HG02938 (cell line): ENCODE data around the gene TMEM198.

Source experiments
- ATAC-seq: cut with Tn5 transposase; IDR thresholded peaks from one replicate; pipeline ENCODE4 v1.9.1; 2021; ENCODE audit warnings: mild to moderate bottlenecking, moderate library complexity; ENCODE audit not compliant: unreplicated experiment

TMEM198 gene

DNA sequence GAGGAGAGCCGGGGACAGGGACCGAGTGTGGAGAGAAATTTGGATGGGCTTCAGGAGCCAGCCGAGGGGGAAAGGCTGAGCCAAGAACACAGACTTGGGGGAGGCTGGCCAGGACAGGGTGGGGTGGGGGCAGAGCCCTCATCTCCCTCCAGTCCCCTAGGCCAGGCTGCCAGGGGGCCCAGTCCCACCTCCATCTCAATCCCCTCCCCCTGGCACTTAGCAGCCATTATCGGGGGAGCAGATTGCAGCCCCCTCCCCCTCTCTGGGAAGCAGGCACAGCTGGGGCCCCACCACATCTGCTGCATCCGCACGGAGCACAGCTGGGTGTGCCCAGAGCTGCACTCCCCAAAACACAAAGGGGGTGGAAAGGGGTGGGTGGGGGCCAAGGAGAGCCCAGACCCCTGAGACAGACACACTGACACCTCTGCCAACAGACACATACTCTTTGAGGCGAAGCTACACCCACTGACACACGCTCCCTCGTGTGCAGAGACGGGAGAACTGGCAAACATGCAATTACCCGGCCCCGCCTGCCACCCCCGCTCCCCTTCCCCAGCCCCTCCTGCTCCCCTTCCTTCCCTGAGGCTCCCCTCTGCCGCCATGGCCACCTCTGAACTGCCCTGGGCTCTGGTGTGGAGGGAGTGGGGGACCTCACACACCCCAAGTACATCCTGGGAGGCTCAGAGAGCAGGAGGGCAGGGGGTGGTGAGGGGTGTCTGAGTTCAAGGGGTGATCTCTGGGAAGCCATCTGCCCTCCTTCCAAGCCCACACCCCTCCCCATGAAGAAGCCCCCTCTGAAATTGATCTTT, 34.7 kb upstream of the TMEM198 start:
- peak; percentile 12 for ATAC-seq

DNA sequence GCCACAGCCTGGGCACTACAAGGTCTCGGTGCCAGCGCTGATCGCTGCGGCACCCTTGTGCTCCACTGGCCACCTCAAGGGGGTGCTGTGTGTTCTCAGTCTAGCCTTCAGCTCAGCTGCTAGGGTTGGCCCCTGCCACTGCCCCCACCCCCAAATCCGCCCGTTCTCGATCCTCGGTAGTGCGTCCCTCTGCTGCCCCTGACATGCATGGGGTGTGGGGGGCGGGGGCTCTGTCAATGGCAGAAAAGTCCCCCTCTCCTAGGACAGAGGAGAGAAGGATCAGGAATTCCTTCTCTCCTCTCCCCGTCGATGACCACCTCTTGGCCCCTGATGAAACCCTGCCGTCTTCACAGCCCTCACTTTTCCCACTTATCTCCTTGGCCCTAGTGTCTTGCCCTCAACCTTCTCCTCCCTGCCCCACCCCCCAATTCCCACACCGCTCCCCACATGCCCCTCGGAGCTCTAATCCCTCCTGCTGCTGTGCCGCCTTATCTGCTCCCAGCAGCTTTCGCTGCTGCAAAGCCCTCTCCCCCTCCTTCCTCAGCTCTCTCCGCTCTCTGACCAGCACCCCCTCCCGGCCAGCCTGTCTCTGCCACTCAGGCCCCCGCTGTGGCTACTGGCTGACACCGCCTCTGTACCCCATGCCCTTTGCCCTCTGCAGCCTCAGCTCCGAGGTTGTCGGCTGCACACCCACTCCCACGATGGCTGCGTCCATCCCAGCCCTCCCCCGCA, 33.9 kb upstream of the TMEM198 start:
- ATAC-seq, result peak; percentile 71

DNA sequence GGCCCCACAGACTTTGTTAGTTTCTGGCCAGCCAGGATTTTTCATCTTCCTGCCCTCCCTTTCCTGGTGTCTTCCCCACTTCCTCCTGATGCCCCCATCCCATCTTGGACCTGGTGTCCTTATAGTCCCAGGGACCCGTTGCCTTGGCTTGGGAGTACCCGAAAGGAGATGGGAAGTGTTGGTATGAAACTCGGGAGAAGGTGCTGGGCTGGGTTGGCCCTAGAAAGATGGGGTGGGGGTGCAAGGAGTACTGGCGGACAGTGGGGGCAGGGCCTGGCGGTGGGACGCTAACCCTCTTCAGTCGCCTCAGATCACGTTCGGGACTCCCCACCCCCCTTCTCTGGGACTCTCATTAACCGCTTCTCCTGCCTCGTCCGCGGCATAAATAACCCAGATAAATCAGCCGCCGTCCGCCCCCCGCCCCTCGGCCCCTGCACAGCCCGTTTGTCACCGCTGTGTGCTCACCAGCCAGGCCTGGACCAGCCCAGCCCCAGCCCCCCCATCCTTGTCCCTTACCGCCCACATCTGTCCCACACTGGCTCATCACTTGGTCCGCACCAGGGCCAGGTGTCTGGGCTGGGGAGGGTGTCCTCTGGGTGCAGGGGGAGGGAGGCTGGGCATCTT, 33.2 kb upstream of the TMEM198 start:
- no peak for ATAC-seq

DNA sequence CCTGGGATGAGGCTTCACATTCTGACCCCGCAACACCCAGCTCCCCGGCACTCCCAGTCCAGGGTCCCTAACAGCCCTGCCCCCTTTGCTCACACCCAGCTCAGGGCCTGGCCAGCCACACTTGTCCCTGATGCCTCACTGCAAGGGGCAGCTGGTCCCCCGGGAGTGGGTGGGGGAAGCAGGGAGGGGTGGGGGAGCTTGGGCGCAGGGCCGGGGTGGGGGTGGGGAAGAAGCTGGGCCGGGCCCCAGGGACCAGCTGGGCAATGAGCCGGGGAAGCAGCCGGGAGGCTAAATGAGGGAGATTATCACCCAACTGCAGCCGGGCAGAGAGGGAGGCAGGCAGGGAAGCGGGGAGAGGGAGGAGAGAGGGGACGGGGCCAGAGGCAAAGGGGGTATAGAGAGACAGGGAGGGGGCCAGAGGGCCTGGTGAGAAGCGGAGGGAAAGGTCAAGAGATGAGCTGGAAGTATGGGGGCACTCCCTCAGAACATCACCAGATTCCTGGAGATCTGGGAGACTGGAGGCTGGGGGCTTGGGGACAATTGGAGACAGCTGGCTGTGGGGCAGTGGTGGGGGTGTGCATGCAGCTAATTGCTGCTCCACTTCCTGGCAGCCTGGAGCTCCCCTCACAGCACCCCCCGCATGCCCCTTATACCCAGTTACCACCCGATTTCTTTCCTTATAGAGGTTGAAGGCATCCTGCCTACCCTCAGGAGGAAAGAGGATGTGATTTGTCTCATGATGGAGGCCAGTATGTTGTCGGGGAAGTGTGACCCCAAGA, 32.1 kb upstream of the TMEM198 start:
- ATAC-seq, result no peak

DNA sequence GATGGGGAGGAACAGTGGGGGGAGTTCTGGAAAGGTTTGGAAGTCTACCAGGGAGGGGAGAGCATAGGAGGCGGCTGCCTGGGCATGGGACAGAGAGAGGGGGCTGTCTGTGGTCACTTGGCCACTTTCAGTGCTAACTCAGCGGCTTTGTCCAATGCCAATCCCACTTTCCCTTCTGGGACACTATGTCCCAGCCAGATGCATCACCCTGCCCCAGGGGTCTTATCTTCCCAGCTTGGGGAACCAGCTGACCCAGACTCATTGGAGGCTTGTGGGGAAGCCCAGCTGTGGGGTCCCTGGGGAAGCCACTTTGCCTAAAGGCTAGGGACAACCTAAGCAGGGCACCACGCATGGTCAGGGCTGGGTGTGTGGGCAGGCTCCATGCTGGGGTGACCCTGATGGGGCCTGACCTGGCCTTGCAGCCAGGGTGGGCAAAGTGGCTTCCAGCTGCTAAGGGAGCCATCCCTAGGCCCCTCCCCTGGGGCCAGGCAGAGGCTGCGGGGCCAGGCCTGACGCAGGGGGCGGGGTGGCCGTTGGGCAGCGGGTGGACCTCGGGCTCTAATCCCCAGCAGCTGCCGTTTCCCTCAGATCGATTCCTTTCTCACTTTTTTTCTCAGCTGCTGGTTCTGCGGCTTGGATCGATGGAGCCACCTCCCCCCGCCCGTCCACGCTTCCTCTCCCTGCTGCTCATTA, 31.2 kb upstream of the TMEM198 start:
- no peak for ATAC-seq

DNA sequence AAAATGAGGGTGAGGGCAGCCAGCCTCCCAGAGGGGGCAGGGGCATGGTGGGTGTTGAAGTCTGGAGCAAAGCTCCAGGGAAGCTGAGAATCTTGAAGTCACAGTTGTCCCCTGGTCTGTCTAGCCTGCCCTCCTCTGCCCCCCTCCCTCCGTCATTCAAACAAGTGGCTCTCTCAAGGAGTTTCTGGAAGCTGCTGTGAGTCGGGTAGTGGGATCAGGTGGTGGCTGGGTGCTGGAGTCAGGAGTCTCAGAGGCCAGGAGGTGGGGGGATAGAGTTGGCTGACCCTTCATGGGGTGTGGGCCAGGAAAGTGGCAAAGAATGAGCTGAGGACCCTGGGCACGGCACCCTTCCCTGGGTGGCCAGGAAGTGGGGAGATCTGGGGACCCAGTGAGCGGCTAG, 30.0 kb upstream of the TMEM198 start:
- ATAC-seq, result no peak

DNA sequence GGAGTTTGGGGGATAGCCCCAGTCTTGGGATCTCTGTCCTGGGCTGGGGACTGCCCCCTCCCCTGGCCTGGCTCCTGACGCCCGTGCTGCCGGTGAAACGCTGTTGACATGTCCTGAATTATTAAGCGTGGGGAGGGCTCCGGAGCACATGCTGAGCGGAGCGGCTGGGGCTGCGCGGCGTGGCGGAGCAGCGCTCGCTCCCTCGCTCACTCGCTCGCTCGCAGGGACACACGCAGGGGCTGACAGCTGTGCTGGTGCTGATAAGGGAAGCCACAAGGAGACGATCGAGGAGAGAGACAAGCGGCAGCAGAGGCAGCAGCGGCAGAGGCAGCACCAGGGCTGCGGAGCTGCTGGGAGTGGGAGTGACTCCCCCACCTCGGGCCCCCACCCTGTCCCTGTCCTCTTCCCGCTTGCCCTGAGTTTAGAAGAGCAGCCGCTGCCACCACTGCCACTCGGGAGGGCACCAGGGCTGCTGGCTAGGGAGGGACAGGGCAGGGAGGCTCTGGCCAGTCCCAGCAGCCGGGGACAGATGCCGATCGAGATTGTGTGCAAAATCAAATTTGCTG, 29.5 kb upstream of the TMEM198 start, which contains the start of gene ASIC4:
ASIC4 (plus strand) TSS at position 287 of the 566 bp plus-strand sequence; CDS start at position 530, 243 bp downstream.
- no peak for ATAC-seq

DNA sequence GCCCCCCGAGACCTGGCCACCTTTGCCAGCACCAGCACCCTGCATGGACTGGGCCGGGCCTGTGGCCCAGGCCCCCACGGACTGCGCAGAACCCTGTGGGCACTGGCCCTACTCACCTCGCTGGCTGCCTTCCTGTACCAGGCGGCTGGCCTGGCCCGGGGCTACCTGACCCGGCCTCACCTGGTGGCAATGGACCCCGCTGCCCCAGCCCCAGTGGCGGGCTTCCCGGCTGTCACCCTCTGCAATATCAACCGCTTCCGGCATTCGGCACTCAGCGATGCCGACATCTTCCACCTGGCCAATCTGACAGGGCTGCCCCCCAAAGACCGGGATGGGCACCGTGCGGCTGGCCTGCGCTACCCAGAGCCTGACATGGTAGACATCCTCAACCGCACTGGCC, 29.0 kb upstream of the TMEM198 start:
- ATAC-seq, result no peak

DNA sequence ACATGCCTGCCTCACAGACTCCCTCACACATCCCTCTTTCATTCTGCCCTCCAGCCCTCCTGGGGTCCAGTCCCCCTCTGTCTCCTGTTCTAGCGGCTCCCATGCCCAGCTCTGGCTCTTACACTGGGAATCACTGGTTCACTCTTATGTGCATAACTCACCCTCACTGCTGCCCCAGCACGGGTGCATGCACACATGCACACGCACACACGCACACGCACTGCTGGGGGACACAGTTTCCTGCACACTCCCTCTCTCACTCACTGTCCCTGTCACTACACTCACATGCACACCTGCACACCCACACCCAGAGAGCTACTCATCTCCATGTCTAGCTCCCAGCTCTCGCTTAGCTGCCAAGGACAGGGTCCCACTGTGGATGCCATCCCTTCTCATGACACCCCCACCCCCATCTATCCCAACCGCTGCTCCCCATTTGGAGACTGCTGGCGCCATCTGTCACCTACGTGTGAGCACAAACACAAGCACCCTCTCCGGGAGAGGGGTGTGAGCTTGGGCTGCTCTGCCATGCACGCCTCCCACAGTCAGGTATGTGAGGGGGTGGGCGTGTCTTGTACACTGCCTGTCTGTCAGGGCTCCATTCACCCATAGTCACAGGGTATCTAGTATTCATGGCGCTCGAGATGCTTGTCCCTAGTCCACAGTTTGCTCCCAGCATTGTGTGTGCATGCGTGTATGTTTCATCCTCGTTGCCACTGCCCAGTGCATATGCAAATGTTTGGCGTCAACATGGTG, 27.8 kb upstream of the TMEM198 start:
- ATAC-seq, result no peak

DNA sequence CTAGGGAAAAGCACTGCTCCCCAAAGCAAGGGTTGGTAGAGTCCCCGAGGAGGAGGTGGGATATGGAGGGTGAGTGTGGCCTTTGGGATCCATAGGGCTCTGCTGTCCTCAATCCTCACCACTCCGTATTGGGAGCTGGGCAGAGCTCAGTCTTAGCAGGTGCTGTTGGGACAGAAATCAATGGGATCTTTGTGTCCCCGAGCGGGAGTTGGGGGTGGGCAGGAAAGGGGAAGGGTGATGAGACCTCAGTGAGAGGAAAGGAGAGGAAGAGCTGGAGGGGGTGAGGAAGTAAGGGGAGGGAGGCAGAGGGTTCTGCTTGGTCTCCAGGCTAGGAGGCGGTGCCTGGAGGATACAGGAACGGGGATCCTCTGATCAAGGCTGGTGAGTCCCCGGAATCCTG, 26.9 kb upstream of the TMEM198 start:
- no peak for ATAC-seq

DNA sequence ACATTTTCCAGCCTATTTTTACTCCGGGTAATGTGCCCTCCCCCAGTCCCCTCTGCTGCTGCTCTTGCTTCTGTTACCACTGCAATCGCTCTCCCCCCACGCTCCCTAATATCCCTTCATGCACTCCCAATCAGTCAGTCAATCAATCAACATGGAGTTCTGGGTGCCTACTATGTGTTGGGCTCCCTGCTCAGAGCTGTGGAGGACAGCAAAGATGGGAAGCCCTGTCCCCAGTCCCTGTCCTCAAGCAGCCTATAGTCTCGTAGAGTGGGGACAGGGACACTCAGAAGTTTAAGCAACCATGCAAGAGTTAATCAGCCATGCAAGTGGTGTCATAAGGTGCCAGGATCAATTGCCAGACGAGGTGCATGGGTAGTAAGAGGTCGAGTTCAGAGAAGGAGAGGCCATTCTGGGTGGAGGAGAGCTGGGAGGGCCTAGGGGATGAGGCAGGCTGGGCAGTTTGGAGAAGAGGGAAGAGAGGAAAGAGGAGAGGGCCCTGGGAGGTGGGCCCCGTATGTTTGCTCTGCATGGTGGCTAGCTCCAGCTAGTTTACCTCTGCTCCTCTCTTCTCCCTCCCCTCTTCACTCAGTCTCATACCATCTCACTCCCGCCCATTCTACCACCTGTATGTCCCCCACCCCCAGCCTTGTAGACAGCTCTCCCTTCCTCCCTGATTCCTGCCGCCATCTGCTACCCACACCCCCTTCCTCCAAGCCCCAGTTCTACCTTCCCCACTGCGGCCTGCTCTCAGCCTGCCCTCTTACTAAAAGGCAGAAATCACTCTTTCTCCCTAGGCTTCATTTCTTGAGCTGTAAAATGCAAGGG, 25.7 kb upstream of the TMEM198 start:
- ATAC-seq, result no peak

DNA sequence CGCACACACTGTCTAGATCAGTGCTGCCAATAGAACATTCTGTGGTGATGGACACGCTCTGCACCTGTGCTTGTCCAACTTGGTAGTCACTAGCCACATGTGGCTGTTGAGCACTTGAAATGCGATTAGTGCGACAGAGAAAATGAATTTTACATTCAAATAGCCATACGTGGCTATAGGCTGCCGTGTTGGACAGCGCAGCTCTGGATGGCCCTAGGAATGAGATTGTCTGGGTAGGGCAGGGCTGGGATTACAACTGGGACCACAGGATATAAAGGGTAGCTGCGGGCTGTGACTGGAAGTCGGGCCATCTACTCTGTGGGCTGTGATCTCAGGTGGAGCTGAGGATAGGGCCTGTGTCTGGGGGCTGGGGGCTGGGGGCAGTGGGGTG, 24.3 kb upstream of the TMEM198 start:
- ATAC-seq, result no peak

DNA sequence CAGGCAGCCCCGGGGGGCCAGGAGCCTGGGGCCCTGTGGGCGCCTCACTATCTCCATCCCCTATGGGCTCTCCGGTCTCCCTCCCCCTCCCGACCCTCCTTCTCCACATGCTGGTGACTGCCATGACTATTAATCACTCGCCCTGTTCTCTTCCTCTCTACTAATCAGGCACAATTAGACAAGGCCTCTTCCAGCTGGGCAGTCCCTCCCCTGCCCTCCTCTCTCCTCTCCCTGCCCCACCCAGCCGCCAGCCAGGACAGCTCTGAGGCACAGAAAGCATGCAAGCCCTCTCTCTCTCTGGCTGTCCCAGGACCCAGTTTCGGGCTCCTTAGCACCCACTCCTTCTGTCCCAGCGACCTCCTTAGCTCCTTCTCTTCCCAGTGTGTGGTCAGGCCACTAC, 23.7 kb upstream of the TMEM198 start:
- no peak for ATAC-seq

DNA sequence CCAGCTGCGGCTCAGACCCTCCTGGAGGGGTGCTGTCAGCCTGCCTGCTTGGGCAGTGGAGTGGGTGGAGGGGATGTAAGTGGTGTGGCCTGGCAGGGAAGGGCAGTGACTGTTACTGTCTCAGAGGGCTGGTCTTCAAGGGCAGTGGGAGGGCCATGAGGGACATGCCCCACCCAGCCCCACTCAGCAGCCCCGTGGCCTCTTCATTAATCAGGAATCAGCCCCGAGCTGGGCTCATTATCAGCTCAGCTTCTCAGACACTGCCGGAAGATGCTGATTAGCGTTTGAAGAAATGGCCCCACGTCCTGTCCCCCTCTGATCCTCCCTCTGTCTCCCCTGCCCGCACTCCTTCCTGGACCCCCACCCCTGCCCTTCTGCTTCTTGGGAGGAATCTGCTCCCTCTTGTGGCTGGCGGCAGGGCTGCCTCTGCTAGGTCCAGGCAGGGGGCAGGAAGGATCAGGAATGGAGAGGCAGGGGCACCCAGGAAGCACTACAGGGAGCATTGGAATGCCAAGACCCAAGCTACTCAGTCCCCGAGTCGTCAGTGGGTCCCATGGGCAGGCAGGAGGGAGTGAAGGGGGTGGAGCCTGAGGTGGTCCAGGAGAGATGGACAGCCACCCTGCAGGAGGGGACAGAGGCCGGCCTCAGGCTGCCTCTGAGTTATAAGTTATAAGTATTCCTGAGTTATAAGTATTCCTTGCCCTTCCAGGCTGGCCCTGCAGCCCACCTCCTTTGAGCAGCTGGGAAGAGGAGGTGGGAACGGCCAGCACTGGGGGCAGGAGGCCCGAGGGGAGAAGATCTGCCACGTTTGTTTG, 22.6 kb upstream of the TMEM198 start:
- ATAC-seq, result no peak

DNA sequence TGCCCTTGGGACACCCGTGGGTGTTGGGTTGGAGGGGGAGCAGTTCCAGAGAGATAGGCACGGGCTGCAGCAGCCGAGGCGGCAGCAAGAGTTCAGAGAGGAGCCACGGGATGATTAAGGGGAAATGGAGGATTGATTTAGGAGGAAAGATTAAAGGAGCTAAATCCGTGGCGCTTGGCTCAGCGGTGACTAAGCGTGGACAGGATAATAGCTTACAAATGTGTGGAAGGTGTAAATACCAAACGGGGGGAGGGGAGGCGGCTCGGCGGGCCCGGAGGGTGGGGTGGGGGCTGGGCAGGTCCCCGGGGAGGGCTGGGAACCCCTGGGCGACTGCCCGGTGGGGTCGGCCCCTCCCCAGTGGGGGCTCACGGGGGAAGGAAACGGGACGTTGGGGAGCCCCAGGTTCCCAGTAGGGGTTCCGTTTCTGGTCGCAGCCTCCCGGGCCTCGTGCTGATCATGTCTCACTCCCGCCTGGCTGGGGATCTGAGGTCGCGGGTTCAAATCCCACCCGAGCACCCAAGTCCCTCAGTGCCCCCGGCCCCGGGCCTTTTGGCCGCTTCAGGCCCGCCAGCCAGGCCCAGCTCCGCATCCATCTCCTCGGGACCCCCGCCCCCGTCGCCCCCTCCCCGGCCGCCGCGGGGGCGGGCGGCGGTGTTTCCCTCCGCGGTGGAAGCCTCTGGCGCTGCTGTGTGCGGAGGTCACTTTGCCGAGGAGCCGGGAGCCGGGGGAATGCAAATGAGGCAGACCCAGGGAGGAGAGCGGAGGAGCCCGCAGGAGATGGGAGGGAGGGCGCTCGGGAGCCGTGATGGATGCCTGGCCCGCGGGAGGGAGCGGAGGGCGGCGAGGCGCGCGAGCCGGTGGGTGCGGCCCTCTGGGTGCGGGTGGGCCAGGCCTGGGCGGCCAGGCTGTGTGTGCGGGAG, 21.5 kb upstream of the TMEM198 start:
- no peak for ATAC-seq

DNA sequence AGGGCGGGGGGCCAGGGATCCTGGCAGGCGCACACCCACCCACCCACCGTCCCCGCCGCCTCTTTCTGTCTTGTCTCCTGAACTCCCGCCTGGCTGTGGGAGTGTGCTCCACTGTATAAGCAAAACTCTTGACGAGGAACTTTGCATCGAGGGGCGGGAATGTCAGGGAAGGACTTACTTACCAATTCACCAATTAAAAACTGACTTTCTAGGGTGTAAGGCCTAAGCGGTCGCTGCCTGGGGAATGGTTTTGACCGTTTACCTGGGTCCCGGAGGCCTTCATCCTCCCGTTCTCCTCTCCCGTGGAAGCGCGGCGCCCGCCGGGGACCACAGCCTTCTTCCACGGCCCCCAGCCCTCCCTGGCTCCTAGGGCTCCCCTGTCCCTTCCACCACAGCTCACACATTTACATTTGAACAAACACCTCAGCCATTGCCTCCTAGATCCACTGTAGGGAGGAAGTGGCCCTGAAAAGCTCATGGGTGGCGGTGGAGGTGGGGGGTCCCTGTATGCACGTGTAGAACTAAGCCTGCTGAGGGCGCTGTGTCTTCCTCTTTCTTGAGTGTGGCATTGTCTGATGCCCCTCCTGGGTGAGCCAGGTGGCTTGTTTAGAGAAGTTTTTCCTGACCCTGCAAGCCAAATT, 20.7 kb upstream of the TMEM198 start:
- ATAC-seq, result no peak
